HEK293T (cell line): Measurements from ENCODE around the gene MAN1C1.

Source experiments
- BHLHE40 ChIP-seq: fragments of 450-650 bp; IDR thresholded peaks from 2 replicates; pipeline ENCODE4 v1.6.1; 2016; ENCODE audit warnings: mild to moderate bottlenecking, moderate library complexity, borderline replicate concordance
- CTBP1 ChIP-seq: fragments of 450-650 bp; IDR thresholded peaks from 2 replicates; pipeline ENCODE4 v1.6.1; 2016; ENCODE audit warnings: borderline replicate concordance
- FOXA1 ChIP-seq: fragments of 450-650 bp; IDR thresholded peaks from 2 replicates; pipeline ENCODE4 v1.6.1; 2016; ENCODE audit warnings: mild to moderate bottlenecking
- FOXK2 ChIP-seq: fragments of 450-650 bp; IDR thresholded peaks from 2 replicates; pipeline ENCODE4 v1.6.1; 2016; ENCODE audit warnings: mild to moderate bottlenecking
- FOXM1 ChIP-seq: fragments of 450-650 bp; IDR thresholded peaks from 2 replicates; pipeline ENCODE4 v1.6.1; 2017; ENCODE audit warnings: mild to moderate bottlenecking, borderline replicate concordance
- HDGF ChIP-seq: fragments of 450-650 bp; IDR thresholded peaks from 2 replicates; pipeline ENCODE4 v1.6.1; 2017; ENCODE audit warnings: antibody characterized with exemption, borderline replicate concordance
- L3MBTL2 ChIP-seq: fragments of 450-650 bp; conservative IDR thresholded peaks from 2 replicates; pipeline ENCODE4 v1.6.1; 2016; ENCODE audit warnings: mild to moderate bottlenecking
- SP1 ChIP-seq: fragments of 450-650 bp; IDR thresholded peaks from 2 replicates; pipeline ENCODE4 v1.6.1; 2017
- SUZ12 ChIP-seq: fragments of 450-650 bp; IDR thresholded peaks from 2 replicates; pipeline ENCODE4 v1.6.1; 2016; ENCODE audit warnings: mild to moderate bottlenecking
- ZNF384 ChIP-seq: fragments of 450-650 bp; IDR thresholded peaks from 2 replicates; pipeline ENCODE4 v1.6.1; 2016
- TF ChIP-seq, protein P1 (sequence below): fragments of 450-650 bp; IDR thresholded peaks from 2 replicates; pipeline ENCODE4 v1.6.1; 2016

DNA sequence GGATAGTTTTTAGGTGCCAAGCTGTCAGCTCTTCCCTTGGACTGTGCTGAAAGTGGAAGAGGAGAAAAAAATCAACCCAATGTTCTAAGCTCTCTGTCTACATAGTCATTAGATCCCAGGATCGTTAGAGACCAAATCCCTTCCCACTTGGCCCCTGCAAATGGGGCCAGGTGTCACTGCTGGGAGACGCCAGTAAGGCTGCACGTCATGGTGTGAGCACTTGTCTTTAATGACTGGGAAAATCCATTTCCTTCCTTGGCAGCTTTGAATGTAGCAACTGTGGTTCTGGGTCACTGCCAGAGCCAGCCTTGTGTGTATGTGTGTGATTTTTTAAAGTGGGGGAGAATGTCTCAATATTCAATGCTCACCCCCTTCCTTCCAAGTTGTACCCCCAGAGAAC lies 59.9 kb downstream of the MAN1C1 start:
- TF ChIP-seq ZNF384, result no peak
- TF ChIP-seq SP1, result no peak
- no peak for TF ChIP-seq HDGF
- no peak for TF ChIP-seq L3MBTL2
- TF ChIP-seq CTBP1, result no peak
- no peak for TF ChIP-seq SUZ12
- TF ChIP-seq BHLHE40, result no peak
- TF ChIP-seq FOXM1, result no peak
- no peak for TF ChIP-seq FOXA1
- TF ChIP-seq FOXK2, result no peak
- TF ChIP-seq, protein P1, sequence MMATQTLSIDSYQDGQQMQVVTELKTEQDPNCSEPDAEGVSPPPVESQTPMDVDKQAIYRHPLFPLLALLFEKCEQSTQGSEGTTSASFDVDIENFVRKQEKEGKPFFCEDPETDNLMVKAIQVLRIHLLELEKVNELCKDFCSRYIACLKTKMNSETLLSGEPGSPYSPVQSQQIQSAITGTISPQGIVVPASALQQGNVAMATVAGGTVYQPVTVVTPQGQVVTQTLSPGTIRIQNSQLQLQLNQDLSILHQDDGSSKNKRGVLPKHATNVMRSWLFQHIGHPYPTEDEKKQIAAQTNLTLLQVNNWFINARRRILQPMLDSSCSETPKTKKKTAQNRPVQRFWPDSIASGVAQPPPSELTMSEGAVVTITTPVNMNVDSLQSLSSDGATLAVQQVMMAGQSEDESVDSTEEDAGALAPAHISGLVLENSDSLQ, result no peak
